Kidney glomerular epithelial cell (primary cell): ENCODE measurements around the gene DEFB132.

Source experiments
- DNase-seq: peaks from one replicate; lab custom pipeline; 2025; lab: John Stamatoyannopoulos, UW

Gene DEFB132

DNA sequence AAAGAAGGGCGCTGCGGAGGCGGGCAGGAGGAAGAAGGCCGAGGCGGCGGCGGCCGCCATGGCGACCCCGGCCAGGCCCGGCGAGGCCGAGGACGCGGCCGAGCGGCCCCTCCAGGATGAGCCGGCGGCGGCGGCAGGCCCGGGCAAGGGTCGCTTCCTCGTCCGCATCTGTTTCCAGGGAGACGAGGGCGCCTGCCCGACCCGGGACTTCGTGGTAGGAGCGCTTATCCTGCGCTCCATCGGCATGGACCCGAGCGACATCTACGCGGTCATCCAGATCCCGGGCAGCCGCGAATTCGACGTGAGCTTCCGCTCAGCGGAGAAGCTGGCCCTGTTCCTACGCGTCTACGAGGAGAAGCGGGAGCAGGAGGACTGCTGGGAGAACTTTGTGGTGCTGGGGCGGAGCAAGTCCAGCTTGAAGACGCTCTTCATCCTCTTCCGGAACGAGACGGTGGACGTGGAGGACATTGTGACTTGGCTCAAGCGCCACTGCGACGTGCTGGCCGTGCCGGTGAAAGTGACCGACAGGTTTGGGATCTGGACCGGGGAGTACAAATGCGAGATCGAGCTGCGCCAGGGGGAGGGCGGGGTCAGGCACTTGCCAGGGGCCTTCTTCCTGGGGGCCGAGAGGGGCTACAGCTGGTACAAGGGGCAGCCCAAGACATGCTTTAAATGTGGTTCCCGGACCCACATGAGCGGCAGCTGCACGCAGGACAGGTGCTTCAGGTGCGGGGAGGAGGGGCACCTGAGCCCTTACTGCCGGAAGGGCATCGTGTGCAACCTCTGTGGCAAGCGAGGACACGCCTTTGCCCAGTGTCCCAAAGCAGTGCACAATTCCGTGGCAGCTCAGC is 40.6 kb downstream of the DEFB132 start:
- peak; percentile 10 for DNase-seq

GRCh38 chr20:298776-299391 is 41.4 kb downstream of the DEFB132 start:
- no peak for DNase-seq

DNA sequence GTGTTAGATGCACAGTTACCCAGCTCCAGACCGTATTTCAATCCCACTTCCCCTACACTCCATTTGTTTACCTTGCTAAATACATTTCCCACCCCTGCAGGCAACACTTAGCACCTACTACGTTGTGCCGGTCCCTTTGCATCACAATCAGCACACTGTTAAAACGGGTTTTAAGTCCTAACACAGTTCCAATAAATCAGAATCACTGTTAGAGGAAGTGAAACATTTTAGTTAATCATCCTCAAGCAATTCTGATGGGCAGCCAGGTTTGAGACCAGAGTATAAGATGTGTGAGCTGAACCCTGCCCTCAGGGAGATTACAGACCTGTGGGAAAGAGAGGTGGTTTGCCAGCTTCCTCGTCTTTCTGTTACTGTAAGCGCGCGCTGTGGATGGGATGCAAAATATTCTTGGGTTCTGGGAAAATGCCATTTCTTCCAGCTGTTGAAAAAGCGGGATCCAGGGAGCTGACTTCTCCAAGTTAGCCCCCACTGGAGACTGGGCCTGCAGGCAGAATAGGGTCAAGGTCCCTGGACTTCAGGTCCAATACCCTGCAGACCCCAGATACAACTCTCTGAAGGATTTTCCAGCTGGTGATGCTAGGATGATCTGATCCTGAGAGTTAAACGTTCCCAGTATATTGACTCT is 42.9 kb downstream of the DEFB132 start:
- DNase-seq: no peak

- no peak for DNase-seq
Measured at GRCh38 chr20:301886-302848, 44.6 kb downstream of the DEFB132 start.

DNA sequence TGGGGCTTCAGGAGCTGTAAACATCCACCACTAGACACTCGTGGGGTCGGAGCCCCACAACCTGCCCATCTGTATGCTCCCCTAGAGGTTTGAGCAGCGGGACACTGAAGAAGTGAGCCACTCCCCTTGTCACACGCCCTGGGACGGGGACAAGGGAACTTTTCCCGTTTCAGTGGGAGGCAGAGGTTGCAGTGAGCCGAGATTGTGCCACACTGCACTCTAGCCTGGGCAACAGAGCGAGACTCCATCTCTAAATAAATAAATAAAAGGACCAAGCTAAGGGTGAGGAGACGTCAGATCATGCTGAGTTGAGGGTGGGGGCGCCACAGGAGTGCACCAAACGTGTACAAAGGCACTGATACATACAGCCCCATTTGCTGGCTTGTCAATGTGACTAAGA is 48.2 kb downstream of the DEFB132 start:
- DNase-seq: no peak

DNA sequence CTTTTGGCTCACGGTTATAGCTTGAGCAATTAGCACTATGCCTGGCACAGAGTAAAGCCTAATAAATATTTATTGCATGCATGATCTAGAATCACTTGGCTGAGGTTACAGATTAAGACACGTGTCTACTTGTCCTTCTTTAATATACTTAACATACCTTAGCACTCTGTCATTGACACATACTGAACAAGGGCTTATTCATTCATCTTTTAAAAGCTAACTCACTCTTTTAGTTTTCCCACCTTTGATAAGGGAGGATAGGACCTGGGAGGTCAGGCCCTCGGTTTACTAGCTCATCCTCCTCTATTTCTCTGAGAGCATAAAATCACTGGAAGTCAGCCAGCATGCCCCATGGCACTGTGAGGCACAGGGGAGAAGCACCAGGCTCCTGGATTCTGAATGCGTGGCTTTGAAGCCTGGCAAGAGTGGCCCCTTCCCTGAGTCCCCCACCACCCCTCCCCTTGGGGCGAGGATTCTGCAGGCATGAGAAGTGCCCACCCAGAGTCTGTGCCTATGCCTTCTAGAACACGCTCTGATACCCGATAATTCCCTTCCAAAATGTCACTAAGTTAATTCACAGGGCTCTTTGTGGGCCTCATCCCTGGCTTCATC is 51.0 kb downstream of the DEFB132 start:
- no peak for DNase-seq

- no peak for DNase-seq
Measured at GRCh38 chr20:309306-309840, 51.8 kb downstream of the DEFB132 start.

DNA sequence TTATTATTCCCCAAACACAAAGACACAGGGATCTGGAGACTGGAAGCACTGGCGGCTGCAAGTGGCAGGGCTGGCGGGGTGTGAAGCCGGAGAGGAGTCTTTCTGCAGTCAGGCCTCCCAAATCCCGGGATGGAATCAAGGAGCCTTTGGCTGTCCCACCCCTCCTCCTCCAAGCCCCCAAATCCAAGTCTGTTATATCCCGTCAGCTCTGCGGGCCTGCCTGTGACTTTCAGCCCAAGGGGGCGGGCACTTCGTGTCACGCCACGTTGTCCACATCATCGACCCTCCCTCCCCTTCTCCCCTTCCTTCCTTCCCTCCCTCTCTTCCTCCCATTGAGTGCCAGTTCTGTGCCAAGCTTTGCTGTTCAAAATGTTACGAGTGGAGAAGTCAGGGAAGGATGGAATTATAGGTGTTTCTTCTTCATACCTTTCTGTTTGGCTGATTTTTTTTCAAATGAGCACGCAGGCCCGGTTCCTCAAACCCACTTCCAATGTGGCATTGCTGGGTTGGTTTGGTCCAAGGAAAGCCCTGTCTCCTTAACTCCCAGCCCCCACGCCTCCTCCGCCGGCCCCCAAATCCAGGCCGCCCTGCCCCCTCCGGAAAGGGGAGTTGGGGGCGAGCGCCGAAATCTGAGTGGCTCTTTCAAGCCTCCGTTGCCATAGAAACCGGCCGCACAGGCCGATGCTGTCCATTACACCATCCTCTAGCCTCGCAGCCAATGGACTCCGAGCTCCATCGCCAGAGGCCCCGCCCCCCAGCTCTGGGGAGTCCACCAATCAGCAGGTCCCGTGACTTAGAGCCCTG is 52.5 kb downstream of the DEFB132 start:
- peak; percentile 93 for DNase-seq

DNA sequence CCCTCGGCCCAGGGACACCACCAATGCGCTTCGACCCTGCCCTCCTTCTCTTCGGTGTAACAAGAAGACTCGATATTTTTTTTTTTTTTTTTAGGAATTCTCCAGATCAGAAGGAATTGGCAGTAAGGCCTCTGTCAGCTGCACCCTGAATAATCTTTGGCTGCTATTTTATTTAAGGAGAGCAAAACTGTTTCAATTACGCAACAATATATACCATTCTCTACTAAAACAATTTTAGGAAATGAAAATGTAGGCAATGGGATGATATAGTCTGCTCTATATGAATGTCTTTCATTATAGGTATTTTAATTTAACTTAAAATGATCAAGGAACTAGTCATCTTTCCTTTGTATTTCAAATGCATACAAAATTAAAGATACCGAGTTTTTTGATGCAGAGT is 53.1 kb downstream of the DEFB132 start:
- DNase-seq: no peak
